Measurements from ENCODE around the gene SGCD.

Gene SGCD

DNA sequence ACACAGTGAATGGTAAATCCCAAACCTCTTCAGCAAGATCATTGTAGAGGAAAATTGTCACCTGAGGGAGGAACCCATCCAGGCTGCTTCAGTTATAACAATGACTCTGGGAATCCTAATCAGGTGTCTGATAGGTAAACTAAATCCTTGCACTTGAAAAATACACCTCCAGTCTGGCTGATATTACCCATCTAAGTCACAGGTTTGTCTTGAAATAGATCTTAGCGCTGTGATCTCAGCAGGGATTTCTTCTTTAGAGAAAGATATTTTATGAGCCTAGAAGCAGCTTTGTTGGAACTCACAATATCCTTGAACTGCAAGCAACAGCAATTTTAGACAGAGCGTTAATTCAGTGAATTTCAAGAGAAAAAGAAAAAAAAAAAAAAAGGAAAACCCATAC, 149.7 kb downstream of the SGCD start:
- H2AFZ ChIP-seq (ENCODE audit: low read depth, low read length): no peak overlapping the region
- no peaks in the 10 kb centered on the region for H3K9me3 ChIP-seq (ENCODE audit: insufficient read depth, low read length)
- no peaks in the 10 kb centered on the region for H3K36me3 ChIP-seq (replicated peaks; ENCODE audit: low read depth, low read length)
- no peaks in the 10 kb centered on the region for H4K20me1 ChIP-seq (ENCODE audit: insufficient read depth, low read length)
- H3K4me2 ChIP-seq (ENCODE audit: low read length): no peak overlapping the region
- H3K4me1 ChIP-seq (ENCODE audit: low read length): no peaks in the 10 kb centered on the region
- H3K4me3 ChIP-seq (ENCODE audit: low read length): no peak overlapping the region
- no peak overlapping the region for H3K9ac ChIP-seq (ENCODE audit: low read length)
- H3K27ac ChIP-seq (ENCODE audit: low read length): no peak overlapping the region
- TF ChIP-seq EZH2phosphoT487 (IDR thresholded peaks at IDR 0.05; ENCODE audit: low read depth): no peak
- TF ChIP-seq, protein P1, sequence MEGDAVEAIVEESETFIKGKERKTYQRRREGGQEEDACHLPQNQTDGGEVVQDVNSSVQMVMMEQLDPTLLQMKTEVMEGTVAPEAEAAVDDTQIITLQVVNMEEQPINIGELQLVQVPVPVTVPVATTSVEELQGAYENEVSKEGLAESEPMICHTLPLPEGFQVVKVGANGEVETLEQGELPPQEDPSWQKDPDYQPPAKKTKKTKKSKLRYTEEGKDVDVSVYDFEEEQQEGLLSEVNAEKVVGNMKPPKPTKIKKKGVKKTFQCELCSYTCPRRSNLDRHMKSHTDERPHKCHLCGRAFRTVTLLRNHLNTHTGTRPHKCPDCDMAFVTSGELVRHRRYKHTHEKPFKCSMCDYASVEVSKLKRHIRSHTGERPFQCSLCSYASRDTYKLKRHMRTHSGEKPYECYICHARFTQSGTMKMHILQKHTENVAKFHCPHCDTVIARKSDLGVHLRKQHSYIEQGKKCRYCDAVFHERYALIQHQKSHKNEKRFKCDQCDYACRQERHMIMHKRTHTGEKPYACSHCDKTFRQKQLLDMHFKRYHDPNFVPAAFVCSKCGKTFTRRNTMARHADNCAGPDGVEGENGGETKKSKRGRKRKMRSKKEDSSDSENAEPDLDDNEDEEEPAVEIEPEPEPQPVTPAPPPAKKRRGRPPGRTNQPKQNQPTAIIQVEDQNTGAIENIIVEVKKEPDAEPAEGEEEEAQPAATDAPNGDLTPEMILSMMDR (IDR thresholded peaks at IDR 0.05; ENCODE audit: low read depth, low read length): no peak
- H3K79me2 ChIP-seq (ENCODE audit: low read length): no peaks in the 10 kb centered on the region
- H3K27me3 ChIP-seq (ENCODE audit: low read depth, low read length): no peaks in the 10 kb centered on the region

DNA sequence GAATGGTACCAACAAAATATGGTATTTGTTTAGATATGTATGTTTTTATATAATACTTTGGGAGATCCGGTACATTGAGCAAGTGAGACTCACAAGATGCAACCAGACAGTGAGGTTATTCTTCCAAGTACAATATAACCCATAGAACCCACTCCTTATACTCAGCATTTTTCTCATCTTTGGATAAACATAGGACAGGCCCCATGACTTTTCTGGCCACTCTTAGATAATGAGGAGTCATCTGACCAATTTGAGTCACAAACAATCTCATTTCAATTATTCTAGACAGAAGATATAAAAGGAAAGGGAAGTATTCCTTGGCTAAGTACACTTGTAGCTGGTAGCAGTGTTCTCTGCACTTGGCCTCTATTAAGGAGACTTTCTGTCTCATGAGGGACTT, 150.2 kb downstream of the SGCD start:
- H3K36me3 ChIP-seq (replicated peaks; ENCODE audit: low read depth, low read length): no peaks in the 10 kb centered on the region
- H3K9me3 ChIP-seq (ENCODE audit: insufficient read depth, low read length): no peaks in the 10 kb centered on the region
- H4K20me1 ChIP-seq (ENCODE audit: insufficient read depth, low read length): no peaks in the 10 kb centered on the region
- H3K27ac ChIP-seq (ENCODE audit: low read length): no peak overlapping the region
- H2AFZ ChIP-seq (ENCODE audit: low read depth, low read length): no peak overlapping the region
- no peak overlapping the region for H3K4me2 ChIP-seq (ENCODE audit: low read length)
- TF ChIP-seq, protein P1 (IDR thresholded peaks at IDR 0.05; ENCODE audit: low read depth, low read length): no peak
- TF ChIP-seq EZH2phosphoT487 (IDR thresholded peaks at IDR 0.05; ENCODE audit: low read depth): no peak
- no peak overlapping the region for H3K9ac ChIP-seq (ENCODE audit: low read length)
- H3K79me2 ChIP-seq (ENCODE audit: low read length): no peaks in the 10 kb centered on the region
- H3K27me3 ChIP-seq (ENCODE audit: low read depth, low read length): no peaks in the 10 kb centered on the region
- H3K4me1 ChIP-seq (ENCODE audit: low read length): no peaks in the 10 kb centered on the region
- H3K4me3 ChIP-seq (ENCODE audit: low read length): no peak overlapping the region

DNA sequence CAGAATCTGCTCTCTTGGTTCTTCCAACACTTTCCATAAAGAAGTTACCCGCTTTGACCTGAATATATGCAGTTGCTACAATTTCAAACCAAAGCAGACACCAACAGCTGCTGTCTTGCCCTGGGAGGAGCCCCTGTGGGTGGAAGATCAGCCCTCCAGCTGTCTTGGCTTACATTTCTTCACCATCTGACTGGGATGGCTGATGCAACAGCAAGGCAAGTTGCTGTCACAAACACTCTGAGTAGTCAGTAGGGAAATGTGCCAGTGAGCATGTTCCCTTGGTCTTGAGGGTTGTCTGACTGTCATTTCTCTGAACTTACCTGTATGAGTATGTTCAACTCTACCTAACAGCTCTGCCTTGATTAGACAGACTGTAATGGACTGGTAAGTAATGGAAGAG, 152.9 kb downstream of the SGCD start:
- Histone ChIP-seq H3K9me3 (ENCODE audit: insufficient read depth, low read length) (no peaks in the 10 kb centered on the region), H3K4me3 (ENCODE audit: low read length) (no peak overlapping the region), H3K4me1 (ENCODE audit: low read length) (no peaks in the 10 kb centered on the region), H3K27me3 (ENCODE audit: low read depth, low read length) (no peaks in the 10 kb centered on the region), H4K20me1 (ENCODE audit: insufficient read depth, low read length) (no peaks in the 10 kb centered on the region), H3K27ac (ENCODE audit: low read length) (no peak overlapping the region), H3K36me3 (replicated peaks; ENCODE audit: low read depth, low read length) (no peaks in the 10 kb centered on the region), H3K9ac (ENCODE audit: low read length) (no peak overlapping the region), H3K4me2 (ENCODE audit: low read length) (no peak overlapping the region), H2AFZ (ENCODE audit: low read depth, low read length) (no peak overlapping the region), H3K79me2 (ENCODE audit: low read length) (no peaks in the 10 kb centered on the region)
- TF ChIP-seq, protein P1 (IDR thresholded peaks at IDR 0.05; ENCODE audit: low read depth, low read length): no peak
- no peak for TF ChIP-seq EZH2phosphoT487 (IDR thresholded peaks at IDR 0.05; ENCODE audit: low read depth)

DNA sequence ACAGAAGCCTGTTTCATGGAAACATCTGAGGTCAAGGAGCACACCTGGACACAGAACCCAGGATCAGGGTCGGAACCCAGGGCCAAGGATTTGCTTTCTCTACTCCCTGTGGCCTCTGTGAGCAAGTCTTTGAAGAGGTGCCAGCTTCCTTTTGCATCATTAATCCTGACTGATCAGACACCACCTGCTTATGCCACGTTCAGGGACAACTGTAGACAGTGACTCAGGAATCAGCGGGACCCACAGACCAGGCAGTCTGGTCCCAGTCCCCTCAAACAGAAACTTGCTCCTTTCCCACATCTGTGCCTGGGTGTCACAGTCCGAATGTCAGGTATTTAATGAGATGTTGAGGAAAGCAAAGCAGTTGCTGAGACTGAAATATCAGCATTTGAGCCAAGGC, 154.8 kb downstream of the SGCD start:
- Histone ChIP-seq H3K36me3 (replicated peaks; ENCODE audit: low read depth, low read length) (no peaks in the 10 kb centered on the region), H3K4me3 (ENCODE audit: low read length) (no peak overlapping the region), H3K9me3 (ENCODE audit: insufficient read depth, low read length) (no peaks in the 10 kb centered on the region), H3K27ac (ENCODE audit: low read length) (no peak overlapping the region), H4K20me1 (ENCODE audit: insufficient read depth, low read length) (no peaks in the 10 kb centered on the region), H3K4me1 (ENCODE audit: low read length) (no peaks in the 10 kb centered on the region), H3K9ac (ENCODE audit: low read length) (no peak overlapping the region), H3K27me3 (ENCODE audit: low read depth, low read length) (no peaks in the 10 kb centered on the region), H2AFZ (ENCODE audit: low read depth, low read length) (no peak overlapping the region), H3K4me2 (ENCODE audit: low read length) (no peak overlapping the region), H3K79me2 (ENCODE audit: low read length) (no peaks in the 10 kb centered on the region)
- TF ChIP-seq EZH2phosphoT487 (IDR thresholded peaks at IDR 0.05; ENCODE audit: low read depth): no peak
- TF ChIP-seq, protein P1 (IDR thresholded peaks at IDR 0.05; ENCODE audit: low read depth, low read length): no peak
